T-cell (primary cell): ENCODE results near the gene CACNA1S. TPM values are rescaled to one million over a fixed set of nuclear protein-coding genes. Genes with fewer than 3 reads are reported as not detected.
A peak's percentile ranks its signal among the peaks of the same experiment; 100 is the strongest.

Experiments used
- ATAC-seq, 4 experiments: fragments of 200-7000 bp in 3 of 4; fragments of 150-1000 bp in 1 of 4; cut with Tn5 transposase; replicated peaks in 1 of 4; 1 replicate in 3 of 4; 2 replicates in 1 of 4; pipeline ENCODE4 v1.10.0; 2021; ENCODE audit warnings: moderate library complexity in 3 of 4, mild to moderate bottlenecking in 2 of 4, moderate number of reproducible peaks in 1 of 4
- CTCF ChIA-PET, 2 donors: fragments of 300-600 bp; sonication (Branson Sonifier 250); formaldehyde crosslinking; loops; one replicate each; lab custom pipeline; 2022; ENCODE audit warnings: antibody characterized with exemption in 2 of 2; lab: Charles Lee
- POLR2A ChIA-PET, 2 donors: fragments of 300-600 bp; sonication (Branson Sonifier 250); formaldehyde crosslinking; loops; one replicate each; lab custom pipeline; 2022; ENCODE audit warnings: antibody characterized with exemption in 2 of 2; lab: Charles Lee
- DNase-seq, 35 experiments: peaks; one replicate each; pipeline versions ENCODE4 v3.0.0 to v3.0.0-alpha.2; 2013 to 2023
- H3K27ac ChIP-seq: one replicate; pipeline ENCODE4 v1.5.1; 2013; ENCODE audit warnings: low read length
- H3K27me3 ChIP-seq, 2 experiments: replicated peaks in 1 of 2; 1 replicate in 1 of 2; 2 replicates in 1 of 2; pipeline versions ENCODE4 v1.6.1 to v1.7.0; 2013; ENCODE audit warnings: low read length in 1 of 2, mixed read lengths in 1 of 2; ENCODE audit not compliant: control insufficient read depth in 2 of 2, insufficient read depth in 2 of 2; ENCODE audit errors: extremely low read depth in 1 of 2
- H3K36me3 ChIP-seq, 2 donors: 1 replicate in 1 of 2; 2 replicates in 1 of 2; pipeline versions ENCODE4 v1.6.1 to v1.7.0; 2013; ENCODE audit warnings: low read length in 1 of 2; ENCODE audit not compliant: control insufficient read depth in 2 of 2, insufficient read depth in 1 of 2; ENCODE audit errors: extremely low read depth in 1 of 2
- H3K4me1 ChIP-seq, 2 experiments: 1 replicate in 1 of 2; 2 replicates in 1 of 2; pipeline versions ENCODE4 v1.6.1 to v1.7.0; 2013; ENCODE audit warnings: low read length in 2 of 2, mixed read lengths in 1 of 2; ENCODE audit not compliant: insufficient read depth in 2 of 2, control insufficient read depth in 1 of 2; ENCODE audit errors: extremely low read depth in 1 of 2
- H3K4me3 ChIP-seq, 2 donors: 1 replicate in 1 of 2; 2 replicates in 1 of 2; pipeline versions ENCODE4 v1.5.1 to v1.7.0; 2013; ENCODE audit warnings: mild to moderate bottlenecking in 2 of 2, low read length in 1 of 2, moderate library complexity in 1 of 2; ENCODE audit not compliant: control insufficient read depth in 1 of 2; ENCODE audit errors: extremely low read depth in 1 of 2
- H3K9me3 ChIP-seq: 2 replicates; pipeline ENCODE4 v1.7.0; 2013
- H3K27ac Mint-ChIP-seq, 2 donors: one replicate each; pipeline ENCODE4 v1.8.0; 2020 to 2021; ENCODE audit warnings: mild to moderate bottlenecking in 2 of 2, mixed read lengths in 2 of 2
- H3K27me3 Mint-ChIP-seq, 2 donors: one replicate each; pipeline ENCODE4 v1.8.0; 2021 to 2022; ENCODE audit warnings: mixed read lengths in 2 of 2
- H3K36me3 Mint-ChIP-seq: one replicate; pipeline ENCODE4 v1.8.0; 2021; ENCODE audit warnings: mixed read lengths
- H3K4me1 Mint-ChIP-seq, 3 donors: one replicate each; pipeline ENCODE4 v1.8.0; 2020 to 2022; ENCODE audit warnings: mixed read lengths in 3 of 3, mild to moderate bottlenecking in 1 of 3
- H3K4me3 Mint-ChIP-seq, 3 donors: one replicate each; pipeline ENCODE4 v1.8.0; 2020 to 2022; ENCODE audit warnings: mild to moderate bottlenecking in 3 of 3, mixed read lengths in 3 of 3, moderate library complexity in 3 of 3
- H3K9me3 Mint-ChIP-seq, 3 donors: one replicate each; pipeline ENCODE4 v1.8.0; 2020 to 2022; ENCODE audit warnings: mixed read lengths in 3 of 3
- WGBS: methylation state at CpG from one replicate; pipeline ENCODE4 v1.1.5; 2013; ENCODE audit warnings: missing lambda C conversion rate; ENCODE audit not compliant: insufficient coverage; 5-methylcytosine and 5-hydroxymethylcytosine counted together
- total RNA-seq, 35 experiments: library from RNA in 6 of 35; stranded (reverse) in 6 of 35; fragments of 120-200 nt in 1 of 35; gene quantifications; one replicate each; pipeline versions ENCODE4 v1.2.1 to v1.2.4 and lab custom pipeline; 2013 to 2026

The CACNA1S gene
- total RNA-seq, 5 donors from 2014 or later (not counting 1 experiment from before 2014, with no cell fraction given), result not detected

DNA sequence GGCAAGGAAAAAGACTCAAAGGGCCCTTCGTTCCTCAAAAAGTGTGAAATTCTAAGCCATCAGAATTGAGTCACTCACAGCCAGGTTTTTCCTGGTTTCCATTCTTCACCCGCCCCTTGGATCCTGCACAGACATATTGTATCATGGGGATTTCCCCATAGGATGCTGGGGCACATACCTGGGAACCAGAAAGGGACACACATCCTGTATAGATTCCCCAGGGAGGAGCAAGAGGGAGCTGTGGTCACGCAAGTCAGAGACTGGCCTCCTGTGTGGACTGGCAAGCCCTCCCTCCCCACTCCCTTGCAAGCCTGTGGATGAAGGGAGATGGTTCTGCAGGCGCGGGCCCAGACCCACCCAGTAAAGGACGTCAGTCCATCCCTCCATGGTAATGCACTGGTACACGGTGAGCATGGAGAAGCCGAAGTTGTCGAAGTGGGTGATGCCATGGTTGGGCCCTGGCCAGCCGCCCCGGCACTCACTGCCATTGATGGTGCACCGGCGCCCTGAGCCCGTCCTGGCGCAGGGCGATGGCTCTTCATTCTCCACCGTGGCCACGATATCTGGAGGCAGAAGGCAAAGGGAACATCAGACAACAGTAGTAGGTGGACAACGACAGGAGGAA, 23.2 kb downstream of the CACNA1S start:
- CTCF ChIA-PET, result no interaction called here
- no peak overlapping the region for H3K27ac Mint-ChIP-seq
- peaks cover 0 to 2% (median 0%) of the 10 kb centered on the region in 3 donors for H3K4me1 Mint-ChIP-seq
- Histone ChIP-seq H3K27me3 (peaks cover 2 to 31% of the 10 kb centered on the region in 2 experiments), H3K4me1 (no peaks in the 10 kb centered on the region), H3K27ac (no peak overlapping the region), H3K4me3 (no peak overlapping the region), H3K9me3 (no peaks in the 10 kb centered on the region), H3K36me3 (no peaks in the 10 kb centered on the region)
- H3K36me3 Mint-ChIP-seq, result no peaks in the 10 kb centered on the region
- DNase-seq (no peak), ATAC-seq (no peak)
- no peaks in the 10 kb centered on the region for H3K9me3 Mint-ChIP-seq
- WGBS, result 92% methylated on average over 14 of the region's 19 CpGs
- POLR2A ChIA-PET, result no interaction called here
- no peak overlapping the region for H3K4me3 Mint-ChIP-seq
- peaks cover 0 to 17% of the 10 kb centered on the region in 2 donors for H3K27me3 Mint-ChIP-seq

DNA sequence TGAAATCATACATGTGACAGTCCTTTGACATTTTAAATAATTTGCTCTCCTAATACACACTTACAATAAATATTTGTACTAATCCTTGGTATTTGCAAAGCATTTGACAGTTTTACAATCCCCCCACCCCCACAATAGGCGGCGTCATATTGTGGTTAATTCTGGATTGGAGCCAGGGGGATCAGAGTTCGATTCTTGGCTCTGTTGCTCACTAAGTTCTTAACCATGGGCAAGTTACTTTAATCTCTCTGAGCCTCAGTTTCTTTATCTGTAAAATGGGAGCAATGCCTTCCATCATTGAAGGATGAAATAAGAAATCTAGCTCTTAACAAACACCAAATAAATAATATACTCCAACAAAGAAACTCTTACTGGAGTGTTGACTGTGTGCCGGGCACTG, 23.8 kb downstream of the CACNA1S start:
- peaks cover 0 to 17% of the 10 kb centered on the region in 2 donors for H3K27me3 Mint-ChIP-seq
- ChIA-PET CTCF (no interaction called here), POLR2A (no interaction called here)
- no peaks in the 10 kb centered on the region for H3K9me3 Mint-ChIP-seq
- Histone ChIP-seq H3K36me3 (no peaks in the 10 kb centered on the region), H3K4me3 (no peak overlapping the region), H3K27me3 (peaks cover 2 to 25% of the 10 kb centered on the region in 2 experiments), H3K9me3 (no peaks in the 10 kb centered on the region), H3K27ac (no peak overlapping the region), H3K4me1 (no peaks in the 10 kb centered on the region)
- WGBS, result no CpG with 5 or more reads among the region's 4 CpGs
- ATAC-seq, result no peak
- DNase-seq, result no peak
- no peak overlapping the region for H3K27ac Mint-ChIP-seq
- no peak overlapping the region for H3K4me3 Mint-ChIP-seq
- no peaks in the 10 kb centered on the region for H3K36me3 Mint-ChIP-seq
- peaks cover 0 to 2% (median 0%) of the 10 kb centered on the region in 3 donors for H3K4me1 Mint-ChIP-seq

- peak; percentile 37 to 64 (median 60) for ATAC-seq
- peaks cover 0 to 11% of the 10 kb centered on the region in 2 donors for H3K27me3 Mint-ChIP-seq
These were observed 26.1 kb downstream of the CACNA1S start for GRCh38 chr1:201085902-201086735.

DNA sequence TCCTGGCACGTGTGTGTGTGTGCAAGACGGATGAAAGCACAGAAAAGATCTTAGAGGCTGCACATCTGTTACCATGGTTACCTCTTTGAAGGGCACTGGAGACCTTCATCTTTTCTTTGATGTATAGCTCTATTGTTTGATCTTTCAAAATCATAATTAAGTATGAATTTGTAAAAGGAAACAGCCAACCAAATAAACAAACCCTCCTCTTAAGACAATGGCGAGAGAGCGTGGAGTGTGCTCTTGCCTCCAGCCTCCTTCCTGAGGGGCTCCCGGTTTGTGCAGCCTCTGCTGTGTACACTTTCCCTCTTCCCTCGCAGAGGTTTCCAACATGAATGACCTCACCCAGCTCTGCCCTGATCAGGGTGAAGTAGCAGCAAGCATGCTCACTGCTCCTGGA, 27.9 kb downstream of the CACNA1S start:
- 33% methylated on average over 4 of the region's 6 CpGs for WGBS
- POLR2A ChIA-PET, result no interaction called here
- Mint-ChIP-seq H3K36me3 (no peaks in the 10 kb centered on the region), H3K27ac (no peak overlapping the region), H3K9me3 (no peaks in the 10 kb centered on the region), H3K4me3 (no peak overlapping the region), H3K4me1 (peaks cover 0 to 2% (median 0%) of the 10 kb centered on the region in 3 donors), H3K27me3 (peaks cover 0 to 11% of the 10 kb centered on the region in 2 donors)
- ATAC-seq (peak in 1 of 4 experiments; percentile 60), DNase-seq (peak in 1 of 35 experiments; percentile 17)
- CTCF ChIA-PET, result interaction anchor here (1.2 to 1.7 kb wide), 2 partner anchors 35 kb away, joined by 3 to 5 read pairs; no protein-coding TSS in a partner anchor
- Histone ChIP-seq H3K4me3 (no peak overlapping the region), H3K27me3 (peaks cover 2 to 28% of the 10 kb centered on the region in 2 experiments), H3K4me1 (no peaks in the 10 kb centered on the region), H3K9me3 (no peaks in the 10 kb centered on the region), H3K27ac (no peak overlapping the region), H3K36me3 (no peaks in the 10 kb centered on the region)

More at GRCh38 chr1:201085902-201086735, 26.1 kb downstream of the CACNA1S start:
- Histone ChIP-seq H3K4me3 (no peak overlapping the region), H3K9me3 (no peaks in the 10 kb centered on the region), H3K36me3 (no peaks in the 10 kb centered on the region), H3K27ac (no peak overlapping the region), H3K27me3 (peaks cover 2 to 29% of the 10 kb centered on the region in 2 experiments), H3K4me1 (no peaks in the 10 kb centered on the region)
- DNase-seq, result peak in 25 of 35 experiments; percentile 3 to 53 (median 18)
- H3K9me3 Mint-ChIP-seq, result no peaks in the 10 kb centered on the region
- POLR2A ChIA-PET, result interaction anchor here in 1 of 2 donors (0.6 kb wide), 1 partner anchor 67 kb away, joined by 3 read pairs; no protein-coding TSS in a partner anchor
- H3K27ac Mint-ChIP-seq, result no peak overlapping the region
- H3K4me3 Mint-ChIP-seq, result no peak overlapping the region
- H3K4me1 Mint-ChIP-seq, result peaks cover 0 to 2% (median 0%) of the 10 kb centered on the region in 3 donors
- CTCF ChIA-PET, result interaction anchor here (0.6 to 1.4 kb wide), 2 partner anchors 29 to 169 kb away, joined by 3 to 5 read pairs; no protein-coding TSS in a partner anchor
- no peaks in the 10 kb centered on the region for H3K36me3 Mint-ChIP-seq
- 68% methylated on average over 9 of the region's 12 CpGs for WGBS

GRCh38 chr1:201083741-201084140, 28.5 kb downstream of the CACNA1S start:
- peaks cover 2 to 24% of the 10 kb centered on the region in 2 experiments for H3K27me3 ChIP-seq
- Mint-ChIP-seq H3K27me3 (peaks cover 0 to 11% of the 10 kb centered on the region in 2 donors), H3K36me3 (no peaks in the 10 kb centered on the region), H3K9me3 (no peaks in the 10 kb centered on the region), H3K4me3 (no peak overlapping the region), H3K27ac (no peak overlapping the region), H3K4me1 (peaks cover 0 to 2% (median 0%) of the 10 kb centered on the region in 3 donors)
- ATAC-seq (no peak), DNase-seq (no peak)
- H3K4me1 ChIP-seq, result no peaks in the 10 kb centered on the region
- WGBS, result no CpG with 5 or more reads among the region's 3 CpGs
- no peak overlapping the region for H3K27ac ChIP-seq
- no peaks in the 10 kb centered on the region for H3K9me3 ChIP-seq
- no peak overlapping the region for H3K4me3 ChIP-seq
- POLR2A ChIA-PET, result no interaction called here
- CTCF ChIA-PET, result interaction anchor here (1.2 to 1.7 kb wide), 2 partner anchors 35 to 36 kb away, joined by 3 to 5 read pairs; no protein-coding TSS in a partner anchor
- H3K36me3 ChIP-seq, result no peaks in the 10 kb centered on the region

DNA sequence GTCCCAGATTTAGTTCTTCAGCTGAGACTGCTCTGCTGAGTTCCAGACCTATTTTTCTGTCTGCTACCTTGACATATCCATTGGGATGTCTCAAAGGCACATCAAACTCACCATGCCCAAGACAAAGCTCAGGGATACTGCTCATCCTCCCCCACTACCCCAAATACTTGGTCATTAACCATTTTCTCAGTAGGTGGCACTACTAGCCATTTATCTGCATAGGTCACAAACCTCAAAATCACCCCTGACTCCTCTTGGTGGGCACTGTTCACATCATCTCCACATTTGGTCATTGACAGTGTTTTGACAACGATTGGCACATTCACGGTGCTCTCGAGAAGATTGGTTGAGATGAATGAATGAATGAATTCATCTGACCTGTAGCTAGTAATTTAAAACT, 32.1 kb downstream of the CACNA1S start:
- CTCF ChIA-PET, result interaction anchor here in 1 of 2 donors (1.1 kb wide), 1 partner anchor 18 kb away, joined by 3 read pairs; no protein-coding TSS in a partner anchor
- no CpG with 5 or more reads among the region's 3 CpGs for WGBS
- Histone ChIP-seq H3K4me1 (no peaks in the 10 kb centered on the region), H3K36me3 (no peaks in the 10 kb centered on the region), H3K9me3 (no peaks in the 10 kb centered on the region), H3K27ac (no peak overlapping the region), H3K27me3 (peaks cover 0 to 12% of the 10 kb centered on the region in 2 experiments), H3K4me3 (no peak overlapping the region)
- H3K27ac Mint-ChIP-seq, result no peak overlapping the region
- no peaks in the 10 kb centered on the region for H3K36me3 Mint-ChIP-seq
- peaks cover 0 to 2% (median 0%) of the 10 kb centered on the region in 3 donors for H3K4me1 Mint-ChIP-seq
- ATAC-seq, result no peak
- no peak for DNase-seq
- H3K4me3 Mint-ChIP-seq, result no peak overlapping the region
- H3K9me3 Mint-ChIP-seq, result no peaks in the 10 kb centered on the region
- POLR2A ChIA-PET, result no interaction called here
- peaks cover 0 to 2% of the 10 kb centered on the region in 2 donors for H3K27me3 Mint-ChIP-seq
